PC-9 (cell line): ENCODE results near the gene GNG7.
"Not testable (repeated sequence)": the region's sequence is repeated elsewhere in the genome, so short reads cannot be mapped to it uniquely, and the experiment has no call there.

Experiments
- EZH2 ChIP-seq: fragments of 200-600 bp; sonication (generic); IDR thresholded peaks from 2 replicates; pipeline ENCODE4 v1.8.0; 2017; ENCODE audit warnings: antibody characterized with exemption, low read depth
- TF ChIP-seq, protein P1 (sequence below): fragments of 200-600 bp; sonication (generic); conservative IDR thresholded peaks from 2 replicates; pipeline ENCODE4 v1.6.1; 2017; ENCODE audit warnings: mixed run types, antibody characterized with exemption, mild to moderate bottlenecking, moderate library complexity

DNA sequence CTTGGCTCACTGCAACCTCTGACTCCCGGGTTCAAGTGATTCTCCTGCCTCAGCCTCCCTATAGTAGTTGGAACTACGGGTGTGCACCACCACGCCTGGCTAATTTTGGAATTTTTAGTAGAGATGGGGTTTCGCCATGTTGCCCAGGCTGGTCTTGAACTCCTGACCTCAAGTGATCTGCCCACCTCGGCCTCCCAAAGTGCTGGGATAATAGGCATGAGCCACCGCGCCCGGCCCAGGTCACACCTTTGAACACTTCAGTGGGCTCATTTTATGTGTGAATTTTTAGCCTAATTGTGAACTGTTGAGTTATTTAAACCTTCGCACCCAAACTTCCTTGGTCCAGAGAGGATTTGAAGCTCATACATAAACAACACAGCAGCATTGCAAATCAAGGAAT is 138.9 kb downstream of the GNG7 start:
- TF ChIP-seq, protein P1, sequence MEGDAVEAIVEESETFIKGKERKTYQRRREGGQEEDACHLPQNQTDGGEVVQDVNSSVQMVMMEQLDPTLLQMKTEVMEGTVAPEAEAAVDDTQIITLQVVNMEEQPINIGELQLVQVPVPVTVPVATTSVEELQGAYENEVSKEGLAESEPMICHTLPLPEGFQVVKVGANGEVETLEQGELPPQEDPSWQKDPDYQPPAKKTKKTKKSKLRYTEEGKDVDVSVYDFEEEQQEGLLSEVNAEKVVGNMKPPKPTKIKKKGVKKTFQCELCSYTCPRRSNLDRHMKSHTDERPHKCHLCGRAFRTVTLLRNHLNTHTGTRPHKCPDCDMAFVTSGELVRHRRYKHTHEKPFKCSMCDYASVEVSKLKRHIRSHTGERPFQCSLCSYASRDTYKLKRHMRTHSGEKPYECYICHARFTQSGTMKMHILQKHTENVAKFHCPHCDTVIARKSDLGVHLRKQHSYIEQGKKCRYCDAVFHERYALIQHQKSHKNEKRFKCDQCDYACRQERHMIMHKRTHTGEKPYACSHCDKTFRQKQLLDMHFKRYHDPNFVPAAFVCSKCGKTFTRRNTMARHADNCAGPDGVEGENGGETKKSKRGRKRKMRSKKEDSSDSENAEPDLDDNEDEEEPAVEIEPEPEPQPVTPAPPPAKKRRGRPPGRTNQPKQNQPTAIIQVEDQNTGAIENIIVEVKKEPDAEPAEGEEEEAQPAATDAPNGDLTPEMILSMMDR: not testable (repeated sequence)
- not testable (repeated sequence) for TF ChIP-seq EZH2
